Mucosa of stomach (tissue), 1 donor: ENCODE results near the gene WFIKKN2.
"Not testable (repeated sequence)": the region's sequence is repeated elsewhere in the genome, so short reads cannot be mapped to it uniquely, and the experiment has no call there.

Source experiments
- H3K27me3 ChIP-seq: one replicate; pipeline ENCODE4 v1.7.0; 2013; ENCODE audit warnings: mild to moderate bottlenecking, low read length; ENCODE audit not compliant: control insufficient read depth, insufficient read depth
- H3K36me3 ChIP-seq: one replicate; pipeline ENCODE4 v1.7.0; 2013; ENCODE audit warnings: low read length; ENCODE audit not compliant: control insufficient read depth, insufficient read depth
- H3K4me1 ChIP-seq: one replicate; pipeline ENCODE4 v1.7.0; 2013; ENCODE audit warnings: mild to moderate bottlenecking, low read length; ENCODE audit not compliant: control insufficient read depth, insufficient read depth
- H3K4me3 ChIP-seq: one replicate; pipeline ENCODE4 v1.7.0; 2013; ENCODE audit warnings: low read length
- H3K9ac ChIP-seq: one replicate; pipeline ENCODE4 v1.7.0; 2013; ENCODE audit warnings: mild to moderate bottlenecking, low read length, moderate library complexity
- H3K9me3 ChIP-seq: one replicate; pipeline ENCODE4 v1.7.0; 2013; ENCODE audit warnings: mild to moderate bottlenecking, low read length, moderate library complexity; ENCODE audit not compliant: control insufficient read depth
- donor health status: Pancreatic carcinoma.

Gene WFIKKN2

DNA sequence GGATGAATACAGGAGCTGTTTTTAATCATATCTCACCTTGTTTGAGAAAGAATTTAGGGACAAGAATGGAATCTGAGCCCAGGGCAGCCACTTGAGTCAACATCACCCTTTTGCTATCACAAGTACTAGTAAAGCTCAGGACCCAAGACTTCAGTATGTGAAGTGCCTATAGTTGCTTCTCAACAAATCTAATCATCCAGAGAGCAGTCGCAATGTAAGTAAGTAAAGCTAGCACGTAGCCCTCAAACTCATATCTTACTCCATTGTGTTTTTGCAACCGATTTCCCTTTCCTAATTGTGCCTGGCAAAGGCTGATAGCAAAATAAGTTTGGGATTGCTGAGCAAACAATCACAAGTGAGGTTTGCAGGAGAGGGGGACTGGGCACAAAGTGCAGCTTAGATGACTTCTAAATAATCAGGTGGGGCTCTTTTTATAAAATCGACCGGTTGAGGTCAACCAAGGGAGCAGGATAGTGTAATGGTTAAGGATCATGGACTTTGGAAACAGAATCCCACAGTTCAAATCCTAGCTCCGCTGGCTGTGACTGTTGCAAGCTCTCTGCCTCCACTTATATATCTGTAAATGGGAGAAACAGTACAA is 17.7 kb downstream of the WFIKKN2 start:
- Histone ChIP-seq H3K9me3 (no peaks in the 10 kb centered on the region), H3K9ac (peak overlapping the region; percentile 69), H3K36me3 (no peaks in the 10 kb centered on the region), H3K27me3 (no peaks in the 10 kb centered on the region), H3K4me3 (no peak overlapping the region), H3K4me1 (peaks cover 26% of the 10 kb centered on the region)

DNA sequence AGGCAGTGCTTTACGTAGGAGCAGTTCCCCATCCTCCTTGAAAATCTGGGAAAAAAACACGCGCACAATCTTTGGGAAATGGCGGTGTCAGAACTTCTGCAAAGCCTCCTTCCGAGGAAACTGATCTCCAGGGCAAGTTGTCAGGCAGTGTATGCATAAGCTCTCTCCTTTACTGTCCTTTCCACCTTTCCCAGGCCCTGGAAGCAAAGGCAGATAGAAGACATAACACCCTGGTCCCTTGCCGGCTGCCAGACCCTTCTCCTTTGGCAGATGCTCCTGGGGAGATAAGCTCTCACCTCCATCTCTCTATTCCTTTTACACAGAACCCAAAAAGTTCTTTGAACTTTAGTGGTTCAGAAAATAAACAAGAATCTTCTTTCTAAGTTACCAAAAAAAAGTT is 18.4 kb downstream of the WFIKKN2 start:
- Histone ChIP-seq H3K9ac (no peak overlapping the region), H3K36me3 (no peaks in the 10 kb centered on the region), H3K4me1 (peaks cover 26% of the 10 kb centered on the region), H3K9me3 (no peaks in the 10 kb centered on the region), H3K27me3 (no peaks in the 10 kb centered on the region), H3K4me3 (no peak overlapping the region)

DNA sequence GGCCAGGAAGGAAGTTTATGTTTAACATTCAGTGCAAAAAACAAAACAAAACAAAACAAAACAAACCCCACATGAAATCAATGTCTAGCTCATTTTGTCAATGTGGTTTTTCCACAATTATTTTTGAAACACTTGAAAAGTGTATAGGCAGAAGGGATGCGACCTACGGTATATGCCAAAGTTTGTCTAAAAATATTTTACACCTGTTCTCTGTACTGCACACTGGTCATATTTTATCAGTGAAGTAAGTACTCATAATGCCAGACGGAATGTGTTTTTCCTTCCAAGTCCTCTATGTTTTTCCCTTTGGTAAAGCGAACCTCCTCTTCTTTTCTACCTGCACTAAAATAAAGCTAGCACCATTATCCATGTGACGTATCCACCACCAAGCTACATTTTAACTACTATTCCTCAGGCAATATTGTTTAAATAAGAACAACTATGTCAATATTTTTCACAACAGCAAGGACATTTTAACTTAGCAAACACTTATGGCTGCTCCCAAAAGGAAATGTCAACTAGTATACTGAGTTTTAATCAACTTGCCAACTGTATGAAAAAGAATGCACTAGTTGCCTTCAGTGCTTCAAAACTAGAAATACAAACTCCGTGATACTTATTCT is 20.4 kb downstream of the WFIKKN2 start:
- Histone ChIP-seq H3K4me3 (no peak overlapping the region), H3K9me3 (no peaks in the 10 kb centered on the region), H3K4me1 (peaks cover 26% of the 10 kb centered on the region), H3K9ac (no peak overlapping the region), H3K27me3 (no peaks in the 10 kb centered on the region), H3K36me3 (no peaks in the 10 kb centered on the region)

DNA sequence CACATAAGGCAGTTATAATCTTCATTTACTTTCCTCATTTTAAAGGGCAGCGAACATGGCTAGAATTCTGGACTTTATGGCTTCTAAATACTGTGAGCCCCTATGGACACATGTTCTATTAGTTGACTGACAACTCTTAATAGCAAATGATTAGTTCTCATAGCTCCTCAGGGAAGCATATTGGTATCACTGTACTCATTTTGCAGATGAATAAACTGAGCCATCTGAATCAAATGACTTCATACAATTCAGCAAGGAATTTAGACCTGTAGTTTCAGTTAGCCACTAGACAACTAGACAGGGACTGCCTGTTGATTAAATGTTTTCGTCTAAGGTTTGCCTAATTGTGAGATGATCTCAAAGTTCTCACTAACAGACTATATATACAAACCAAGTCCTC is 21.0 kb downstream of the WFIKKN2 start:
- peaks cover 26% of the 10 kb centered on the region for H3K4me1 ChIP-seq
- H3K9me3 ChIP-seq = no peaks in the 10 kb centered on the region
- H3K4me3 ChIP-seq = no peak overlapping the region
- no peaks in the 10 kb centered on the region for H3K27me3 ChIP-seq
- no peak overlapping the region for H3K9ac ChIP-seq
- no peaks in the 10 kb centered on the region for H3K36me3 ChIP-seq

DNA sequence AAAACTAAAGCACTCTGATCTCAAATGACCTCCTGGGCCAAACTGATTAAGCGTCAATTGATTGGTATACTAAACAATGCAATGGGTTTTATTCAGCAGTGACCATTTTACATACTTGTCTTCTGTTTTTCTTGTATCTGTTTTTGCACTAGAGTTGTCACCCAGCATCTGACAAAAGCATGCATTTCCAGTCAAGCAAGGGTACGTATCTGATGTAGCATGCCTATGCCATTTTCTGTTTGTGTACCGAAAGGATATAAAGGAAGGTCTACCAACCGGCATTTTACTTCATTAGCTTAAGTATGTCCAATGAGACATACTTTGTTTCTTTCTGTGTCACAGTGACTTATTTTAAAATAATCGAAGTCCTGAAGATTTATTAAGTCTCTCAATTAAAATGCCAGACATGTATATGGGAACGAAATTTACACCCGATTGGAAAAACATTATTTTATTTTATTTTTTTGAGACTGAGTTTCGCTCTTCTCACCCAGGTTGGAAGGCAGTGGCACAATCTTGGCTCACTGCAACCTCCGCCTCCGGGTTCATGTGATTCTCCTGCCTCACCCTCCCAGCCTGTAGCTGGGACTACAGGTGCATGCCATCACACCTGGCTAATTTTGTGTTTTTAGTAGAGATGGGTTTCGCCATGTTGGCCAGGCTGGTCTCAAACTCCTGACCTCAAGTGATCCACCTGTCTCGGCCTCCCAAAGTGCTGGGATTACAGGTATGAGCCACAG is 23.3 kb downstream of the WFIKKN2 start:
- Histone ChIP-seq H3K9me3 (no peaks in the 10 kb centered on the region), H3K4me1 (peaks cover 10% of the 10 kb centered on the region), H3K27me3 (no peaks in the 10 kb centered on the region), H3K4me3 (no peak overlapping the region), H3K9ac (no peak overlapping the region), H3K36me3 (peaks cover 8% of the 10 kb centered on the region)

DNA sequence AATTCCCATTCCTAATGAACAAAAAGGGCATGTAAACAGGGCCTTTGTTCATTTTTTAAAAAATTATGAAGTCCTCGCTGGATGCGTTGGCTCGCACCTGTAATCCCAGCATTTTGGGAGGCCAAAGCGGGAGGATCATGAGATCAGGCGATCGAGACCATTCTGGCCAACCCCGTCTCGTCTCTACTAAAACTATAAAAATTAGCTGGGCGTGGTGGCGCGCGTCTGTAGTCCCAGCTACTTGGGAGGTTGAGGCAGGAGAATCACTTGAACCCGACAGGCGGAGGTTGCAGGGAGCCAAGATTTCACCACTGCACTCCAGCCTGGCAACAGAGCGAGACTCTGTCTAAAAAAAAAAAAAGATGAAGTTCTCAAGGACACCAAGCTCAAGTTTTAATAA is 24.3 kb downstream of the WFIKKN2 start:
- not testable (repeated sequence) for H3K27me3 ChIP-seq, H3K36me3 ChIP-seq, H3K9ac ChIP-seq, H3K9me3 ChIP-seq, H3K4me3 ChIP-seq
- peaks cover 10% of the 10 kb centered on the region for H3K4me1 ChIP-seq

DNA sequence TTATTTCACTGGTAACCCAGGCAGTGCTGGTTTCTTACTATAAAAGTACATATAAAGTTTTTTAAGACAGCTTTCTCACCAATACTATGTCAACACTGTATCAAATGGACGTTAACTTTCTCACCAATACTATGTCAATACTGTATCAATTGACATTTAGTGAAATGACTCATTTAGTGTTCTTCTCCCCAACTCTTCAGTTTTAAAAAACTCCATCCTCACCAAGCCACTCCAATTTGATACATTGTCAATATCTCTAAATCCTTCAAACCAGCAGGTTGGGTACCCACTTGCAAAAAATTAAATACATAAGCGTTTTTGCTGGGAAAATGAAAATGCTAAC is 25.9 kb downstream of the WFIKKN2 start:
- H3K4me1 ChIP-seq = peaks cover 5% of the 10 kb centered on the region
- H3K4me3 ChIP-seq = no peak overlapping the region
- H3K9ac ChIP-seq = no peak overlapping the region
- H3K36me3 ChIP-seq = peaks cover 10% of the 10 kb centered on the region
- H3K27me3 ChIP-seq = no peaks in the 10 kb centered on the region
- H3K9me3 ChIP-seq = no peaks in the 10 kb centered on the region

DNA sequence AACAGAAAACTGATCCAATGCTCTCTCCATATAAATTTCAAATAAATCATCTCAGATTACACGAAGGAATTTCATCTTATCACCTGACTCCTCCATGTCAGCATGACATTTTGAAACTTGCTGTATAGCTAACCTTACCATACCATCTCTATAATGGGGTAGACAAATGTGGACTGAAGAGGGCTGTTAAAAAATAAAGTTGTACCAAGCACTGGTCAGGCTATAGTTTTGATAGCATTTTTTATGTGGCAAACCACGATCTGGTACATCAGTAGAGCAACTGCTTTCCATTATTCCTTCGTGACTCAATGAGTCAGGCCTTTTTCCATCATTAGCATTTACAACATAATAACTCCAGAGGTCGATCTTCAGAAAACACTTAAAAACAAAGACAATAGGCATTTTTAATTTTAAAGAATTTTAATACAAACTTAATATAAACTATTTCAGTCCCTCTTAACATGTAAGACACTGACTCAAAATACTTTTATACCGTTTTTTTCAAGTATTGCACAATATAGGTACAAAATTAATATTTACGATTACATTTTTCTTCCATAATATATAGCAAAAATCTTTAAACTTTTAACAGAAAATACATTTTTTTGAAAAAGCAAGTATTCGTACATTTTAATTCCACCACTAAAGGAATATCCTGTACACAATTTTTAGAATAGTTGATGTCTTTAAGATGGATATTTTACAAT is 26.6 kb downstream of the WFIKKN2 start:
- H3K36me3 ChIP-seq = peaks cover 10% of the 10 kb centered on the region
- H3K4me1 ChIP-seq = peaks cover 5% of the 10 kb centered on the region
- no peaks in the 10 kb centered on the region for H3K9me3 ChIP-seq
- no peak overlapping the region for H3K9ac ChIP-seq
- no peaks in the 10 kb centered on the region for H3K27me3 ChIP-seq
- no peak overlapping the region for H3K4me3 ChIP-seq

DNA sequence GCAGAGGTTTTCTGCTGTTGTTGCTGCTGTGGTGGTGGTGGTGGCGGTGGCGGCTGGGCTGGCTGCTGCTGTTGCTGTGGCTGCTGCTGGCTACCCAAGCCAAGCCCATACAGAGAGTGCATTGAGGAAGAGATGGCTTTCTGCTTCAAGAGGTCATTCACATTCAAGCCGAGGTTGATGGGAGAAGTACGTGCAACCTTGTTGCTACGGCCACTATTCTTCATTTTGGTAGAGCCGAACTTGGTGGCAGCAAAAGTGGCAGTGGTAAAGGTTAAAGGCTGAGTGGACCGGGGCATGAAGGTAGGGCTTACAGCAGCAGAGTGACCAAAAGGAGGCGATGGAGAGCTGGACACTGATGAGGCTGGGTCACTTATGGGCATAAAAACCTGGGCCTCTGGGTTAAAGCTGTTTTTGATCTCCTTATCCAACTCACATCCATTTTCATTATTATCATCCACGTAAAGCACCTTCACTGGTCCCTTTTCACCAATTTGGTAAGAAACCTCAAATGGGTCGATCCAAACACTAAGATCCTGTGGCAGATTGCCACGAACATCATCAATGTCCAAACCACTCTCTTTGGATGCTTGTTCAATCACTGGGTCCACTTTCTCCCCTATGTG is 27.9 kb downstream of the WFIKKN2 start:
- H3K4me1 ChIP-seq = peaks cover 5% of the 10 kb centered on the region
- no peaks in the 10 kb centered on the region for H3K9me3 ChIP-seq
- H3K9ac ChIP-seq = peak overlapping the region; percentile 99
- H3K27me3 ChIP-seq = no peaks in the 10 kb centered on the region
- H3K36me3 ChIP-seq = peaks cover 10% of the 10 kb centered on the region
- peak overlapping the region; percentile 21 for H3K4me3 ChIP-seq

DNA sequence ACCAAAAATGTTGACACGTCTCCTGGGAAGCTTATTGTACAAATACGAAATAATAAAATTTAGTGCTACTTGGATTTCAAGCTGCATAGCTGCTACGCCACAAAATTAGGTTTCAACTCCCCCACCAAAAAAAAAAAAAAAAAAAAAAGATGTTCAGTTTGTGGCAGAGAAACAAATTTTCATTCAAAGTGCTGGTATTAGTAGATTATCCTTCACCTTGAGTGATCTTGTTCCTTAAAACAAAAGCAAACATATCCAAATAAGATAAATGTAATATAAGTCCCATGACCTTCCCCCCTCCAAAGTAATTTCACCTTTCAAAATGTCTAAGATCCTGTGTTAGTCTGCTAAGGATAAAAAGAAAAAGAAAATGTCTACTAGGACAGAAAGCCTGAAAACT is 28.5 kb downstream of the WFIKKN2 start:
- Histone ChIP-seq H3K4me1 (peaks cover 5% of the 10 kb centered on the region), H3K9me3 (no peaks in the 10 kb centered on the region), H3K9ac (peak overlapping the region; percentile 99), H3K4me3 (peak overlapping the region; percentile 21), H3K27me3 (no peaks in the 10 kb centered on the region), H3K36me3 (peaks cover 10% of the 10 kb centered on the region)

DNA sequence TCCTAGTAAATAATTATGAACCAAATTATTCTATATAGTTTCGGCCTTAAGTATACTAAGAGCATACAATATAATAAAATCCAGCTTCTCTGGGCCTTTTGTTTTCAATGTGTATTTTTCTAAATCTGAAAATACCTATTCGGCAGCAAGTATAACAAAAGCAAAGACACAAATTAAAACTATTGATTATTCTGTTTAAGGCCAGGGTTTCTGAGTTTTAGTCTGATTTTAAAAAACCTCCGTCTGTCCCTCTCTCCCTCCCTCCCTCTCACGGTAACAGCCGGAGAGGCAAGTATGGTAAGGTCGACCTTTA is 29.3 kb downstream of the WFIKKN2 start:
- Histone ChIP-seq H3K9me3 (no peaks in the 10 kb centered on the region), H3K27me3 (no peaks in the 10 kb centered on the region), H3K4me1 (peaks cover 5% of the 10 kb centered on the region), H3K36me3 (peaks cover 10% of the 10 kb centered on the region), H3K9ac (peak overlapping the region; percentile 99), H3K4me3 (peak overlapping the region; percentile 70)
